Measurements from ENCODE around the gene RNF157.

GRCh38 chr17:76268991-76269981, 29.0 kb upstream of the RNF157 start:
- TF ChIP-seq CTCF (IDR thresholded peaks at IDR 0.05 in 4 of 5, conservative IDR thresholded peaks at IDR 0.05 in 1 of 5) (no peak), POLR2A (IDR thresholded peaks at IDR 0.05) (peak in 1 of 2 donors; percentile 18)

All from gastrocnemius medialis (tissue), 4 donors.